HEK293 (cell line): ENCODE results near the gene SHC3.

Source experiments
- CTCF ChIA-PET: fragments of 350-600 bp; formaldehyde crosslinking; extraction: SDS; loops from one replicate; lab custom pipeline; 2021; ENCODE audit warnings: antibody characterized with exemption; lab: Yijun Ruan, JAX
- POLR2A ChIA-PET: fragments of 300-600 bp; formaldehyde crosslinking; extraction: SDS; loops from one replicate; lab custom pipeline; 2020; ENCODE audit warnings: antibody characterized with exemption, inconsistent platforms; lab: Yijun Ruan, JAX
- H3K27ac ChIP-seq: fragments of 200-500 bp; sonication (Bioruptor generic); 2 replicates; pipeline ENCODE4 v1.5.1; 2014; ENCODE audit warnings: low read depth, low read length, control low read depth, inconsistent platforms; ENCODE audit errors: extremely low read depth
- H3K36me3 ChIP-seq, 2 experiments: fragments of 200-500 bp in 1 of 2; sonication (Bioruptor generic) in 1 of 2; 1 replicate in 1 of 2; 2 replicates in 1 of 2; pipeline ENCODE4 v1.5.1; 2014 to 2017; ENCODE audit warnings: inconsistent platforms in 2 of 2, low read length in 2 of 2; ENCODE audit not compliant: control insufficient read depth in 2 of 2, insufficient read depth in 1 of 2
- H3K4me1 ChIP-seq: fragments of 200-500 bp; sonication (Bioruptor generic); 2 replicates; pipeline ENCODE4 v1.5.1; 2014; ENCODE audit warnings: mild to moderate bottlenecking, low read length, inconsistent platforms; ENCODE audit not compliant: control insufficient read depth, insufficient read depth
- H3K4me3 ChIP-seq: 2 replicates; pipeline ENCODE4 v1.5.1; 2011; ENCODE audit warnings: low read depth, mild to moderate bottlenecking, control low read depth, low read length, moderate library complexity
- H3K9me3 ChIP-seq: fragments of 200-500 bp; sonication (Bioruptor generic); 2 replicates; pipeline ENCODE4 v1.5.1; 2014; ENCODE audit warnings: low read depth, low read length, inconsistent platforms; ENCODE audit not compliant: control insufficient read depth, insufficient read depth
- BCL6B ChIP-seq: fragments of 450-650 bp; formaldehyde crosslinking; IDR thresholded peaks from 2 replicates; pipeline ENCODE4 v1.5.1; 2017; ENCODE audit warnings: missing biosample characterization, missing genetic modification characterization
- GLIS1 ChIP-seq: fragments of 450-650 bp; formaldehyde crosslinking; IDR thresholded peaks from 2 replicates; pipeline ENCODE4 v1.5.1; 2016; ENCODE audit warnings: missing biosample characterization, missing genetic modification characterization
- HOXD13 ChIP-seq: sonication (generic); formaldehyde crosslinking; IDR thresholded peaks from 2 replicates; pipeline ENCODE4 v1.8.0; 2022; ENCODE audit warnings: missing genetic modification reagents, borderline replicate concordance
- PRDM2 ChIP-seq: fragments of 450-650 bp; formaldehyde crosslinking; IDR thresholded peaks from 2 replicates; pipeline ENCODE4 v1.5.1; 2016; ENCODE audit warnings: missing biosample characterization, missing genetic modification characterization, borderline replicate concordance
- ZBTB8A ChIP-seq: fragments of 450-650 bp; formaldehyde crosslinking; IDR thresholded peaks from 2 replicates; pipeline ENCODE4 v1.5.1; 2016; ENCODE audit warnings: missing biosample characterization, missing genetic modification characterization
- ZNF114 ChIP-seq: fragments of 450-650 bp; formaldehyde crosslinking; IDR thresholded peaks from 2 replicates; pipeline ENCODE4 v1.5.0; 2017; ENCODE audit warnings: missing biosample characterization, missing genetic modification characterization
- ZNF16 ChIP-seq: fragments of 450-650 bp; formaldehyde crosslinking; IDR thresholded peaks from 2 replicates; pipeline ENCODE4 v1.5.1; 2016; ENCODE audit warnings: low read depth, missing biosample characterization, missing genetic modification characterization
- ZNF19 ChIP-seq: fragments of 450-650 bp; formaldehyde crosslinking; IDR thresholded peaks from 2 replicates; pipeline ENCODE4; 2016; ENCODE audit warnings: missing biosample characterization, missing genetic modification characterization, low read depth
- ZNF416 ChIP-seq: fragments of 450-650 bp; formaldehyde crosslinking; IDR thresholded peaks from 2 replicates; pipeline ENCODE4 v1.5.1; 2016; ENCODE audit warnings: missing biosample characterization, missing genetic modification characterization
- ZNF433 ChIP-seq: fragments of 450-650 bp; formaldehyde crosslinking; IDR thresholded peaks from 2 replicates; pipeline ENCODE4 v1.5.1; 2016; ENCODE audit warnings: missing biosample characterization, missing genetic modification characterization, low read depth
- ZNF501 ChIP-seq: fragments of 450-650 bp; formaldehyde crosslinking; IDR thresholded peaks from 2 replicates; pipeline ENCODE4 v1.5.1; 2016; ENCODE audit warnings: missing biosample characterization, missing genetic modification characterization
- ZNF549 ChIP-seq: fragments of 450-650 bp; IDR thresholded peaks from 2 replicates; pipeline ENCODE4 v1.5.1; 2018; ENCODE audit warnings: missing biosample characterization, missing genetic modification characterization, mild to moderate bottlenecking, inconsistent platforms, moderate library complexity
- ZNF623 ChIP-seq: fragments of 450-650 bp; formaldehyde crosslinking; IDR thresholded peaks from 2 replicates; pipeline ENCODE4 v1.5.1; 2016; ENCODE audit warnings: missing biosample characterization, missing genetic modification characterization
- ZNF830 ChIP-seq: fragments of 450-650 bp; IDR thresholded peaks from 2 replicates; pipeline ENCODE4 v1.5.0; 2018; ENCODE audit warnings: missing biosample characterization, missing genetic modification characterization, low read depth, mild to moderate bottlenecking, moderate library complexity
- TF ChIP-seq, protein P1 (sequence below): fragments of 450-650 bp; formaldehyde crosslinking; conservative IDR thresholded peaks from 2 replicates; pipeline ENCODE4 v1.5.1; 2016; ENCODE audit warnings: low read depth, missing biosample characterization, missing genetic modification characterization
- TF ChIP-seq, protein P2 (sequence below): fragments of 450-650 bp; formaldehyde crosslinking; IDR thresholded peaks from 2 replicates; pipeline ENCODE4 v1.5.1; 2016; ENCODE audit warnings: missing biosample characterization, missing genetic modification characterization
- TF ChIP-seq, protein P3 (sequence below): fragments of 450-650 bp; formaldehyde crosslinking; IDR thresholded peaks from 2 replicates; pipeline ENCODE4 v1.5.1; 2017; ENCODE audit warnings: missing biosample characterization, missing genetic modification characterization
- TF ChIP-seq, protein P4 (sequence below): fragments of 450-650 bp; formaldehyde crosslinking; IDR thresholded peaks from 2 replicates; pipeline ENCODE4 v1.5.1; 2016; ENCODE audit warnings: missing biosample characterization, missing genetic modification characterization

The SHC3 gene

GRCh38 chr9:88996921-88997235, 181.7 kb downstream of the SHC3 start:
- ChIA-PET CTCF (no interaction called here), POLR2A (no interaction called here)
- peaks cover 5% of the 10 kb centered on the region; the same call in 1 of the 2 replicates for H3K4me1 ChIP-seq
- H3K9me3 ChIP-seq: no peaks in the 10 kb centered on the region
- TF ChIP-seq BCL6B (tag by site-specific recombination) (no peak), ZNF16 (tag by site-specific recombination) (no peak), ZBTB8A (no peak), GLIS1 (tag by site-specific recombination) (no peak), ZNF549 (no peak), ZNF19 (tag by site-specific recombination) (no peak), ZNF114 (tag by site-specific recombination) (no peak), PRDM2 (tag by site-specific recombination) (no peak), ZNF433 (tag by site-specific recombination) (no peak)
- TF ChIP-seq, protein P1, sequence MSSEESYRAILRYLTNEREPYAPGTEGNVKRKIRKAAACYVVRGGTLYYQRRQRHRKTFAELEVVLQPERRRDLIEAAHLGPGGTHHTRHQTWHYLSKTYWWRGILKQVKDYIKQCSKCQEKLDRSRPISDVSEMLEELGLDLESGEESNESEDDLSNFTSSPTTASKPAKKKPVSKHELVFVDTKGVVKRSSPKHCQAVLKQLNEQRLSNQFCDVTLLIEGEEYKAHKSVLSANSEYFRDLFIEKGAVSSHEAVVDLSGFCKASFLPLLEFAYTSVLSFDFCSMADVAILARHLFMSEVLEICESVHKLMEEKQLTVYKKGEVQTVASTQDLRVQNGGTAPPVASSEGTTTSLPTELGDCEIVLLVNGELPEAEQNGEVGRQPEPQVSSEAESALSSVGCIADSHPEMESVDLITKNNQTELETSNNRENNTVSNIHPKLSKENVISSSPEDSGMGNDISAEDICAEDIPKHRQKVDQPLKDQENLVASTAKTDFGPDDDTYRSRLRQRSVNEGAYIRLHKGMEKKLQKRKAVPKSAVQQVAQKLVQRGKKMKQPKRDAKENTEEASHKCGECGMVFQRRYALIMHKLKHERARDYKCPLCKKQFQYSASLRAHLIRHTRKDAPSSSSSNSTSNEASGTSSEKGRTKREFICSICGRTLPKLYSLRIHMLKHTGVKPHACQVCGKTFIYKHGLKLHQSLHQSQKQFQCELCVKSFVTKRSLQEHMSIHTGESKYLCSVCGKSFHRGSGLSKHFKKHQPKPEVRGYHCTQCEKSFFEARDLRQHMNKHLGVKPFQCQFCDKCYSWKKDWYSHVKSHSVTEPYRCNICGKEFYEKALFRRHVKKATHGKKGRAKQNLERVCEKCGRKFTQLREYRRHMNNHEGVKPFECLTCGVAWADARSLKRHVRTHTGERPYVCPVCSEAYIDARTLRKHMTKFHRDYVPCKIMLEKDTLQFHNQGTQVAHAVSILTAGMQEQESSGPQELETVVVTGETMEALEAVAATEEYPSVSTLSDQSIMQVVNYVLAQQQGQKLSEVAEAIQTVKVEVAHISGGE (tag by site-specific recombination): no peak
- TF ChIP-seq, protein P2, sequence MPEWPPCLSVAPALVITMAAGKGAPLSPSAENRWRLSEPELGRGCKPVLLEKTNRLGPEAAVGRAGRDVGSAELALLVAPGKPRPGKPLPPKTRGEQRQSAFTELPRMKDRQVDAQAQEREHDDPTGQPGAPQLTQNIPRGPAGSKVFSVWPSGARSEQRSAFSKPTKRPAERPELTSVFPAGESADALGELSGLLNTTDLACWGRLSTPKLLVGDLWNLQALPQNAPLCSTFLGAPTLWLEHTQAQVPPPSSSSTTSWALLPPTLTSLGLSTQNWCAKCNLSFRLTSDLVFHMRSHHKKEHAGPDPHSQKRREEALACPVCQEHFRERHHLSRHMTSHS (tag by site-specific recombination): no peak
- H3K36me3 ChIP-seq: peaks cover 0 to 21% of the 10 kb centered on the region in 2 experiments; a peak in 1 of 3 replicates
- no peak overlapping the region for H3K4me3 ChIP-seq
- H3K27ac ChIP-seq: no peak overlapping the region

DNA sequence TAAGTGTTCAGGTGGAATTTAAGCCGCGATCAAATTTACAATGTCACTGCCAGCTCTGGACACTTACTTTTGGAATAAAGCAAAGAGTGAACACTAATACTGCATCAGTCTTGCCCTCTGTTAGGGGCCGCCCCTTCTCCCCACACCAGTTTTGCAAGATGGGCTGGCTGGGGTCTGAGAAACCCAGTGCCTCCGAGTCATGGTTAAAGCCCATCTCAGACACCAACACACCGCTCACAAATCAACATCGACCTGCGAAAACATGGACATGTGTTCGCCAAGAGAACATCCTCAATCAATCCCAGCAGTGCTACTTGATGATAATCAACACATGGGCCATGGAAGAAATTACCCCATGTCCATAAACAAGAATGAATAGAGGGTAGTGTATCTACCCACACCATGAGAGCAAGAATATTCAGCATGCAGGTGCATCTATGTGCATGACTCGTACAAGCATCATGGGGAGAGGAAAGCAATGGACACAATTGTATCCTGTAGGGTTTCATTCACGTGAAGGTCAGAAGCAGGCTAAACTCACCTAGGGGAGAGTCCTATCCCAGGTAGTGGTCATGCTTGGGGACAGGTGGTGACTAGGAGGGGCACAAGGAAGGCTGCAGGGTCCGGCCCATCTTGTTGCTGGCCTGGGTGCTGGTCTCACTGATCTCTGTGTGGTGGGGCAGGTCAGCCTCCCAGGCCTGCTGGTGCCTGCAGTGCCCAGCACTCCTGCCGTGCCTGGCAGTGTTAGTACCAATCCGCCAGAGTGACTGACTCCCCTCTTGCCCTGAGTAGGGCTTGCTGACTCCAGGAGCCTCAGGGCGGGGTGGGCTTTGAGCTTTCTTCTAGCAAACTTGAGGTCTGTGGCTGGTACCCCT, 182.3 kb downstream of the SHC3 start:
- H3K9me3 ChIP-seq: no peaks in the 10 kb centered on the region
- no peak overlapping the region for H3K4me3 ChIP-seq
- peaks cover 5% of the 10 kb centered on the region; the same call in 1 of the 2 replicates for H3K4me1 ChIP-seq
- POLR2A ChIA-PET: no interaction called here
- peaks cover 0 to 15% of the 10 kb centered on the region in 2 experiments; a peak in 1 of 3 replicates for H3K36me3 ChIP-seq
- no peak overlapping the region for H3K27ac ChIP-seq
- CTCF ChIA-PET: no interaction called here
- TF ChIP-seq ZNF501 (tag by site-specific recombination) (no peak), ZNF623 (tag by site-specific recombination) (no peak), HOXD13 (CRISPR knock-in tag) (no peak), ZNF830 (tag by site-specific recombination) (no peak), ZNF416 (tag by site-specific recombination) (no peak)
- TF ChIP-seq, protein P3, sequence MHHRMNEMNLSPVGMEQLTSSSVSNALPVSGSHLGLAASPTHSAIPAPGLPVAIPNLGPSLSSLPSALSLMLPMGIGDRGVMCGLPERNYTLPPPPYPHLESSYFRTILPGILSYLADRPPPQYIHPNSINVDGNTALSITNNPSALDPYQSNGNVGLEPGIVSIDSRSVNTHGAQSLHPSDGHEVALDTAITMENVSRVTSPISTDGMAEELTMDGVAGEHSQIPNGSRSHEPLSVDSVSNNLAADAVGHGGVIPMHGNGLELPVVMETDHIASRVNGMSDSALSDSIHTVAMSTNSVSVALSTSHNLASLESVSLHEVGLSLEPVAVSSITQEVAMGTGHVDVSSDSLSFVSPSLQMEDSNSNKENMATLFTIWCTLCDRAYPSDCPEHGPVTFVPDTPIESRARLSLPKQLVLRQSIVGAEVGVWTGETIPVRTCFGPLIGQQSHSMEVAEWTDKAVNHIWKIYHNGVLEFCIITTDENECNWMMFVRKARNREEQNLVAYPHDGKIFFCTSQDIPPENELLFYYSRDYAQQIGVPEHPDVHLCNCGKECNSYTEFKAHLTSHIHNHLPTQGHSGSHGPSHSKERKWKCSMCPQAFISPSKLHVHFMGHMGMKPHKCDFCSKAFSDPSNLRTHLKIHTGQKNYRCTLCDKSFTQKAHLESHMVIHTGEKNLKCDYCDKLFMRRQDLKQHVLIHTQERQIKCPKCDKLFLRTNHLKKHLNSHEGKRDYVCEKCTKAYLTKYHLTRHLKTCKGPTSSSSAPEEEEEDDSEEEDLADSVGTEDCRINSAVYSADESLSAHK: no peak
- TF ChIP-seq, protein P4, sequence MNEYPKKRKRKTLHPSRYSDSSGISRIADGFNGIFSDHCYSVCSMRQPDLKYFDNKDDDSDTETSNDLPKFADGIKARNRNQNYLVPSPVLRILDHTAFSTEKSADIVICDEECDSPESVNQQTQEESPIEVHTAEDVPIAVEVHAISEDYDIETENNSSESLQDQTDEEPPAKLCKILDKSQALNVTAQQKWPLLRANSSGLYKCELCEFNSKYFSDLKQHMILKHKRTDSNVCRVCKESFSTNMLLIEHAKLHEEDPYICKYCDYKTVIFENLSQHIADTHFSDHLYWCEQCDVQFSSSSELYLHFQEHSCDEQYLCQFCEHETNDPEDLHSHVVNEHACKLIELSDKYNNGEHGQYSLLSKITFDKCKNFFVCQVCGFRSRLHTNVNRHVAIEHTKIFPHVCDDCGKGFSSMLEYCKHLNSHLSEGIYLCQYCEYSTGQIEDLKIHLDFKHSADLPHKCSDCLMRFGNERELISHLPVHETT (tag by site-specific recombination): no peak
